HG02588 (cell line): Measurements from ENCODE around the gene PALS1.
"Not testable (repeated sequence)": the region's sequence is repeated elsewhere in the genome, so short reads cannot be mapped to it uniquely, and the experiment has no call there.

ENCODE experiments used
- ATAC-seq: cut with Tn5 transposase; IDR thresholded peaks from one replicate; pipeline ENCODE4 v1.9.1; 2021; ENCODE audit warnings: mild to moderate bottlenecking, moderate library complexity; ENCODE audit not compliant: unreplicated experiment

PALS1 gene

GRCh38 chr14:67257906-67258305 lies 16.7 kb downstream of the PALS1 start:
- no peak for ATAC-seq

GRCh38 chr14:67260965-67261364 lies 19.7 kb downstream of the PALS1 start:
- no peak for ATAC-seq

GRCh38 chr14:67263499-67264149 lies 22.4 kb downstream of the PALS1 start:
- no peak for ATAC-seq

- ATAC-seq = no peak
Observed at GRCh38 chr14:67265131-67265530, 23.9 kb downstream of the PALS1 start.

- no peak for ATAC-seq
Observed at GRCh38 chr14:67267576-67268328, 26.5 kb downstream of the PALS1 start.

- ATAC-seq = no peak
Observed at GRCh38 chr14:67268426-67269150, 27.4 kb downstream of the PALS1 start.

- no peak for ATAC-seq
Observed at GRCh38 chr14:67269298-67270060, 28.2 kb downstream of the PALS1 start.

- ATAC-seq = no peak
Observed at GRCh38 chr14:67270145-67270753, 29.0 kb downstream of the PALS1 start.

GRCh38 chr14:67270933-67271332 lies 29.7 kb downstream of the PALS1 start:
- no peak for ATAC-seq

- ATAC-seq = not testable (repeated sequence)
Observed at GRCh38 chr14:67273281-67273680, 32.0 kb downstream of the PALS1 start.

GRCh38 chr14:67276131-67276530 lies 34.9 kb downstream of the PALS1 start:
- no peak for ATAC-seq

- no peak for ATAC-seq
Observed at GRCh38 chr14:67280506-67280905, 39.3 kb downstream of the PALS1 start.

- ATAC-seq = no peak
Observed at GRCh38 chr14:67285876-67286452, 44.7 kb downstream of the PALS1 start.
